Pancreas (tissue), 10 donors: ENCODE data around the gene UGT1A8. TPM values are rescaled to one million over a fixed set of nuclear protein-coding genes. Genes with fewer than 3 reads are reported as not detected.

Experiments used
- ATAC-seq, 4 donors: fragments of 200-7000 bp; cut with Tn5 transposase; one replicate each; pipeline versions ENCODE4 v1.8.0 to v1.9.1; 2020; ENCODE audit warnings: mild to moderate bottlenecking in 4 of 4, moderate library complexity in 4 of 4
- DNase-seq, 6 donors: peaks; one replicate each; pipeline ENCODE4 v3.0.0-alpha.2; 2020
- FAIRE-seq: peaks from 2 replicates; lab custom pipeline; 2012; peaks lifted over from hg19 to GRCh38; lab: Jason Lieb, UNC
- H3K27ac ChIP-seq, 4 donors: fragments of 200-600 bp; sonication (generic); 1 replicate in 3 of 4; 2 replicates in 1 of 4; pipeline versions ENCODE4 v1.5.0 to v1.8.0; 2020
- H3K27me3 ChIP-seq, 4 donors: fragments of 200-600 bp; one replicate each; pipeline ENCODE4 v1.8.0; 2021
- H3K36me3 ChIP-seq, 3 donors: fragments of 200-600 bp; sonication (generic) in 1 of 3; one replicate each; pipeline versions ENCODE4 v1.5.0 to v1.8.0; 2020 to 2021
- H3K4me1 ChIP-seq, 3 donors: fragments of 200-600 bp; one replicate each; pipeline ENCODE4 v1.8.0; 2021
- H3K4me3 ChIP-seq, 4 donors: fragments of 200-600 bp; sonication (generic) in 2 of 4; one replicate each; pipeline versions ENCODE4 v1.5.0 to v1.8.0; 2020 to 2021
- H3K9me3 ChIP-seq, 4 donors: fragments of 200-600 bp; one replicate each; pipeline ENCODE4 v1.8.0; 2021
- WGBS, 2 donors: extraction: QIAGEN DNeasy Blood & Tissue Kit; methylation state at CpG; one replicate each; pipeline ENCODE4 v1.1.7; 2013; 5-methylcytosine and 5-hydroxymethylcytosine counted together
- intact Hi-C, 3 donors: fragments of 100-400 bp; cut with DNase I; formaldehyde crosslinking; loops; one replicate each; pipeline versions ENCODE4 v1.11.1 to v1.14.2; 2022
- polyA plus RNA-seq, 2 donors: library from polyadenylated mRNA; stranded (reverse); fragments of 200-250 nt; gene quantifications; one replicate each; pipeline ENCODE4 v1.2.3, GENCODE V29; 2013
- total RNA-seq, 6 donors: library from RNA; stranded (reverse); fragmentation: NEBNext Ultra II Directional in 4 of 6; extraction: Animal tissue kit (Norgen Biotek cat#: 25700) in 4 of 6; gene quantifications; one replicate each; pipeline versions ENCODE4 v1.2.1 to v1.2.4, GENCODE V29; 2021 to 2023
- TF ChIP-seq, protein P1 (sequence below), 4 donors: fragments of 200-600 bp; sonication (generic) in 3 of 4; IDR thresholded peaks; one replicate each; pipeline versions ENCODE4 v1.5.0 to v1.8.0; 2021; ENCODE audit warnings: antibody characterized with exemption in 4 of 4
- donor health status: healthy with polysubstance abuse.
- donor health status: DM: no; HTN: no; CAD: no; lungs with moderate emphysema.
- donor health status: DM: no; HTN: no; CAD: no.
- donor health status: control.
- donor health status: control.
- donor health status: Bipolar disorder and iron deficiency.
- donor health status: DM: yes; HTN: yes; CAD: no.
- donor health status: DM: no; HTN: no; CAD: no.
- donor health status: DM: no; HTN: no; CAD: no.
- donor health status: DM: yes; HTN: yes; CAD: no.

The UGT1A8 gene
- total and polyA plus RNA-seq, 8 donors = 0.12 TPM; not detected in 7

DNA sequence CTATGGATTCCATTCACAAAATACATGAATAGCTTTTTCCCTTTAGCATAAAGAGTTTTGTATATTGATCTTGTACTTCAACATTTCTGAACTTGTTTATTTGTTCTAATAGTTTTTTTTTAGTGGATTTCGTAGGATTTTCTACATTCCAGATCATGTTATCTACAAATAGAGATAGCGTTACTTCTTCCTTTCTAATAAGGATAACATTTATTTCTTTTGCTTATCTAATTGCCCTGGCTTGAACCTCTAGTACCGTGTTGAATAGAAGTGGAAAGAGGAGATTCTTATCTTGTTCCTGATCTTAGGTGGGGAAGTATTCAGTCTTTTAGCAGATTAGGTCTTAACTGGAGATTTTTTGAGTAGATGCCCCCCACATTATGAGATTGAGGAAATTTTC is 84.8 kb downstream of the UGT1A8 start:
- TF ChIP-seq, protein P1, sequence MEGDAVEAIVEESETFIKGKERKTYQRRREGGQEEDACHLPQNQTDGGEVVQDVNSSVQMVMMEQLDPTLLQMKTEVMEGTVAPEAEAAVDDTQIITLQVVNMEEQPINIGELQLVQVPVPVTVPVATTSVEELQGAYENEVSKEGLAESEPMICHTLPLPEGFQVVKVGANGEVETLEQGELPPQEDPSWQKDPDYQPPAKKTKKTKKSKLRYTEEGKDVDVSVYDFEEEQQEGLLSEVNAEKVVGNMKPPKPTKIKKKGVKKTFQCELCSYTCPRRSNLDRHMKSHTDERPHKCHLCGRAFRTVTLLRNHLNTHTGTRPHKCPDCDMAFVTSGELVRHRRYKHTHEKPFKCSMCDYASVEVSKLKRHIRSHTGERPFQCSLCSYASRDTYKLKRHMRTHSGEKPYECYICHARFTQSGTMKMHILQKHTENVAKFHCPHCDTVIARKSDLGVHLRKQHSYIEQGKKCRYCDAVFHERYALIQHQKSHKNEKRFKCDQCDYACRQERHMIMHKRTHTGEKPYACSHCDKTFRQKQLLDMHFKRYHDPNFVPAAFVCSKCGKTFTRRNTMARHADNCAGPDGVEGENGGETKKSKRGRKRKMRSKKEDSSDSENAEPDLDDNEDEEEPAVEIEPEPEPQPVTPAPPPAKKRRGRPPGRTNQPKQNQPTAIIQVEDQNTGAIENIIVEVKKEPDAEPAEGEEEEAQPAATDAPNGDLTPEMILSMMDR (IDR thresholded peaks at IDR 0.05) = no peak
- ATAC-seq (no peak), DNase-seq (no peak), FAIRE-seq (no peak)
- intact Hi-C loops = no loop called here
- Histone ChIP-seq H3K27ac (no peak overlapping the region), H3K27me3 (no peaks in the 10 kb centered on the region), H3K9me3 (no peaks in the 10 kb centered on the region), H3K36me3 (no peaks in the 10 kb centered on the region), H3K4me3 (no peak overlapping the region), H3K4me1 (peaks cover 4 to 16% (median 6%) of the 10 kb centered on the region in 3 donors)
- WGBS, 2 donors = 45 to 47% methylated on average over 3 of the region's 3 CpGs

DNA sequence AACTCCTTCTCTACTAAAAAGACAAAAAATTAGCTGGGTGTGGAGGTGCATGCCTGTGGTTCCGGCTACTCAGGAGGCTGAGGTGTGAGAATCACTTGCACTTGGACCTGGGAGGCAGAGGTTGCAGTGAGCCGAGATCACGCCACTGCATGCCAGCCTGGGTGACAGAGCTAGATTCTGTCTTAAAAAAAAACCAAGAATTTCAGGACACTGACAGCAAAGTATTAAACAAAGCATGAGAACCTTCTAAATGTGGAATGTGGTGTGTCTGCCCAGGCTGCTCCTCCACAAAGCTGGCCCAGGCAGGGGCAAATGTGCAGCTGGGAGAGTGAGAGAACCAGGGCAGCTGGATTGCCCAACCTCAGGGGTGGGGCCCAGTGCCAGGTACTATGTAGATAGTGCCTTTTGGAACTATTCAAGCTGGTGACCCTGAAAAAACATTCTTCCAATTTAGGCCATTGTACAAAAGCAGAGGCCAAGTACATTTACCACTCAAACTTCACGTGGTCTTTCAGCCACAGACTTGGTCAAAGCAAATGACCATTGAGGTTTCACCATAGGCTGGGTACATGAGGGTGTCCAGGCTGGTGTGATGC is 88.6 kb downstream of the UGT1A8 start:
- Histone ChIP-seq H3K4me1 (peaks cover 0 to 9% (median 6%) of the 10 kb centered on the region in 3 donors), H3K4me3 (no peak overlapping the region), H3K9me3 (no peaks in the 10 kb centered on the region), H3K27me3 (no peaks in the 10 kb centered on the region), H3K36me3 (no peaks in the 10 kb centered on the region), H3K27ac (peak overlapping the region in 1 of 4 donors; percentile 9)
- DNase-seq = peak; percentile 64 to 88 (median 76)
- peak; percentile 95 to 100 (median 98) for ATAC-seq
- WGBS, 2 donors = 30 to 33% methylated on average over 4 of the region's 4 CpGs
- intact Hi-C loops = no loop called here
- TF ChIP-seq, protein P1 (IDR thresholded peaks at IDR 0.05) = no peak
- FAIRE-seq = no peak

DNA sequence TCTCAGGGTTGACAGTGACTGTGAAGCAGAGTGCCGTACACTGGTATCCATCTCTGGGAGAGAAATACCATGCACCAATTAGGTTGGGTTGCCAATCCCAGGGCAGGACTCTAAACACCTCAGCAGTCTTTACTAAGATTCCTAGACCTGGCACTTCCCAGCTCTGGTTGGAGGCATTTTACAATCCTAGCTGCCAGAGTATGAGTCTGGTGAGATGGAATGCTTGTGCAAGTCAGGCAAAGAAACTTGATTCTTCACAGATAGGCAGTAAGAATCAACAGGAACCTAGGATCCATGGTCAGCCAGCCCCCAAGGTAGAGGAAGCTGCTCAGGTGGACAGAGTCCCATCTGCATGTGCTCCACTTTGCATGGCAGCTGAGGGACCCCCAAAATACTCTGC is 89.3 kb downstream of the UGT1A8 start:
- intact Hi-C loops = no loop called here
- Histone ChIP-seq H3K9me3 (no peaks in the 10 kb centered on the region), H3K27me3 (no peaks in the 10 kb centered on the region), H3K4me3 (no peak overlapping the region), H3K4me1 (peaks cover 0 to 9% (median 6%) of the 10 kb centered on the region in 3 donors), H3K36me3 (no peaks in the 10 kb centered on the region), H3K27ac (no peak overlapping the region)
- FAIRE-seq (no peak), DNase-seq (no peak), ATAC-seq (peak in 2 of 4 donors; percentile 7 to 13)
- 50 to 91% methylated on average over 1 of the region's 1 CpG for WGBS, 2 donors
- TF ChIP-seq, protein P1 (IDR thresholded peaks at IDR 0.05) = no peak

DNA sequence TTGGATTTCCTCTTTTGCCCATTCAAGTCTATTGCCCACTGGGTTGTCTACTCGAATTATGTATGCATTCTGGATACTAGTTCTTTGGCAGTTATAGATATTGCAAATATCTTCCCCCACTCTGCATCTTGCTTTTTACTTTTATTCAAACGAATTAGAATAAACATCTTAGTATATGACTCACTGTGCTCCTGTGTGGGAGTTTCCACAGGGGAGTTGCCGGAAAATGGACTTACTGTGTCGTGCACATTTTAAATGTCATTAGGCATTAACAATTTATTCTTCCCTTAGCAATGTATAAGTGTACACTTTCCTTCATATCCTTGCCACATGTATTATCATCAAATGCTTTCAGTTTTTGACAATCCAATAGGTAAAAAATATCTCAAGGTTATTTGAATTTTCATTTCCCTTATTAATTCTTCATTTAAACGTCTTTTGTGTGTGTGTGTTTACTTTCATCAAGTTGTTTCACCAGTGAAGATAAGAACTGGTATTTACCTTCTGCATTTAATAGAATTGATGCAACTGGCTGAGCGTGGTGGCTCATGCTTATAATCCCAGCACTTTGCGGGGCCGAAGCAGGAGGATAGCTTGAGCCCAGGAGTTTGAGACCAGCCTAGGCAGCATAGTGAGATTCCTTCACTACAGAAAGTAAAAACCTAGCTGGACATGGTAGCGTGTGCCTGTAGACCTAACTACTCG is 90.7 kb downstream of the UGT1A8 start:
- ATAC-seq (no peak), DNase-seq (no peak), FAIRE-seq (no peak)
- Histone ChIP-seq H3K9me3 (no peaks in the 10 kb centered on the region), H3K27ac (no peak overlapping the region), H3K27me3 (no peaks in the 10 kb centered on the region), H3K4me3 (no peak overlapping the region), H3K4me1 (peaks cover 0 to 9% (median 6%) of the 10 kb centered on the region in 3 donors), H3K36me3 (no peaks in the 10 kb centered on the region)
- 63 to 71% methylated on average over 10 of the region's 10 CpGs for WGBS, 2 donors
- intact Hi-C loops = no loop called here
- TF ChIP-seq, protein P1 (IDR thresholded peaks at IDR 0.05) = no peak

DNA sequence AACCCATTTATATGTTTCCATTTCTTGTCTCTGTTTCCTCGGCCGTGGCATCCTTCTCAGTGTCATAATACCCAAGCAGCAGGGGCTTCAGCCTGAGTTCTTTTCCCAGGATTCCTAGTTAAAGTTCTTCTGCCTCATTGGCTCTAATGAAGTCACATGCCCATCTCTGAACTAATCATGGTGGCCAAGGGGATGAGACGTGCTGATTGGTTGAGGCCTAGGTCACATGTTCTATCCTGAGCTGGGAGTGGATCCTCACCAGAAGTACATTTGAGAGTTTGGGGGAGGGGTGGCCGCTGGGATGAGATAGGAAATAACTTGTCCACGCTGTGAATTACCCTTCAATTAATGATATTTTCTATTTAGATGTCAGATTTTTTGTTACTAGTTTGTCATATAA is 91.5 kb downstream of the UGT1A8 start:
- no peak for ATAC-seq
- WGBS, 2 donors = 77 to 78% methylated on average over 5 of the region's 5 CpGs
- Histone ChIP-seq H3K9me3 (no peaks in the 10 kb centered on the region), H3K36me3 (no peaks in the 10 kb centered on the region), H3K4me1 (peaks cover 0 to 9% (median 6%) of the 10 kb centered on the region in 3 donors), H3K27me3 (no peaks in the 10 kb centered on the region), H3K27ac (no peak overlapping the region), H3K4me3 (no peak overlapping the region)
- intact Hi-C loops = no loop called here
- DNase-seq = no peak
- FAIRE-seq = no peak
- TF ChIP-seq, protein P1 (IDR thresholded peaks at IDR 0.05) = no peak
